Placental pericyte (primary cell): ENCODE data around the gene CCSAP. TPM values are rescaled to one million over a fixed set of nuclear protein-coding genes. Genes with fewer than 3 reads are reported as not detected.

Experiments used
- small RNA-seq: library from RNA; depleted of rRNA; stranded (forward); fragments of <200 nt; gene quantifications from one replicate; pipeline ENCODE3, GENCODE V24; 2012; ENCODE audit warnings: low replicate concordance
- total RNA-seq: library from RNA; depleted of rRNA; stranded (reverse); fragments of >200 nt; gene quantifications from 2 replicates; pipeline ENCODE4 v1.2.3, GENCODE V29; 2012

The CCSAP gene, protein sequence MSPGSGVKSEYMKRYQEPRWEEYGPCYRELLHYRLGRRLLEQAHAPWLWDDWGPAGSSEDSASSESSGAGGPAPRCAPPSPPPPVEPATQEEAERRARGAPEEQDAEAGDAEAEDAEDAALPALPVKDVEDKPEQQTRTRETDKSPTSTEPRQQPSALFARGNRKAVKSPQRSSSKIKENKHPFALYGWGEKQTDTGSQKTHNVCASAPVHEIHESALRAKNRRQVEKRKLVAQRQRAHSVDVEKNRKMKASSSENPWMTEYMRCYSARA
- total RNA-seq = 2.0 and 11.5 TPM in 2 replicates

DNA sequence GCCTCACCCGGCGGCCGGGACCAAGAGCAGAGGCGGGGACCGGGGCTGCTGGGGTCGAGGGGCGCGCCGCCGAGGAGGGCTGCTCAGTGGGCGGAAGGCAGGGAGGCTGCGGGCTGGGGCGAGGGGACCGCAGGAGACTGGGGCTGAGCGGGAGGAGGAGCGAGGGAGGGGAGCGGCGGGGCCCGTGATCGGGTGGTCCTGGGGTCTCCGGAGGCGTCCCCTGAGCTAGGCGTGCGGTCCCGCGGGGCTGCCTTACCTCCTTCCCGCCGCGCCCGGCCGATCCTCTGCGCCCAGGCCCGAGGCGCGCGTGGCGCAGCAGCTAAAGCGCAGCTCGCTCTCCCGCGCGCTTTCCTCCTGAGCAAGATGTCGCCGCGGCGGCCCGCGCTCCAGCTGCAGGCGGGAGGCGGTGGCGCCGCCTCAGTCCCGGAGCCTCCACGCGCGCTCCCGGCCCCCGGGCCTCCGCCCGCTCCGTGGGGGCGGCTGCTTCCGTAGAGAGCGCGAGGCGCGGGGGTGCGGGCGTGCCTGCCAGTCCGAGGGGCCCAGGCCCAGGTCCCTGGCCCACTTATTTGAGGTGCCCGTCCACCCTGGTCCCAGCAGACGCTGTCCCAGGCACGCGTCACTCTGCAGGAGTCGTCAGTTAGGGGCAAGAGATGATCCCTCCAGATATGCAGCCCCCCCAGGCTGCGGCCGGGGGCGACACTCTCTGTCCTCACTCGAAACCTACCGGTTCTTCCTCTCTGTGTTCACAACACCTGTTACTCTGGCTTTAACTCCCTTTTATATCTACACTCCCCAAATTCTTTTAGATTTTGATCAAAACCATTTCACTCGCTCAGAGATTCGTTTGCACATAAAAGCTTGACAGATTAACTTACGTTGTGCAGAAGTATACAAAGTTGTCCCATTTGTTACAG lies at the start of gene CCSAP:
CCSAP (minus strand) TSS at position 392 of the 914 bp plus-strand sequence. CDS start 582 bp downstream, outside the sequence.

Small RNAs within 50 kb of the gene (small RNA-seq; reads per million reads assigned to genes)
- gene RNU6-180P = 0.42 reads per million, percentile 13 among the genes with 10 or more reads in this experiment

Other genes with a start within 250 kb of the CCSAP start
- 12.9 and 15.0 TPM in 2 replicates for gene RAB4A, start 71.9 kb downstream of the CCSAP start, total RNA-seq
- not detected in 2 replicates for gene ACTA1, start 91.0 kb upstream of the CCSAP start, total RNA-seq
- gene NUP133, start 165.3 kb upstream of the CCSAP start, total RNA-seq = 23.6 and 44.5 TPM in 2 replicates
- gene ABCB10, start 215.7 kb upstream of the CCSAP start, total RNA-seq = 16.2 and 29.8 TPM in 2 replicates